H1 (cell line): ENCODE data around the gene APOL4. TPM values are rescaled to one million over a fixed set of nuclear protein-coding genes. Genes with fewer than 3 reads are reported as not detected.
A peak's percentile ranks its signal among the peaks of the same experiment; 100 is the strongest.

Source experiments
- CTCF ChIA-PET: fragments of 300-600 bp; sonication (Branson Sonifier 250); formaldehyde crosslinking; loops from one replicate; lab custom pipeline; 2021; ENCODE audit not compliant: partially characterized antibody; lab: Charles Lee
- POLR2A ChIA-PET: fragments of 300-600 bp; sonication (Branson Sonifier 250); formaldehyde crosslinking; loops from one replicate; lab custom pipeline; 2021; ENCODE audit warnings: inconsistent platforms; ENCODE audit not compliant: partially characterized antibody; lab: Charles Lee
- DNase-seq, 2 experiments: peaks; one replicate each; pipeline versions ENCODE4 v3.0.0 to v3.0.0-alpha.2; 2010 to 2022; ENCODE audit warnings: low spot score in 2 of 2, low read depth in 1 of 2, mixed read lengths in 1 of 2
- FAIRE-seq: peaks from 2 replicates; lab custom pipeline; 2011; peaks lifted over from hg19 to GRCh38; lab: Jason Lieb, UNC
- H2AFZ ChIP-seq: 2 replicates; pipeline ENCODE4 v1.8.1; 2012; ENCODE audit warnings: low read length, inconsistent platforms
- H2AK5ac ChIP-seq: 2 replicates; pipeline ENCODE4 v1.6.1; 2013; ENCODE audit warnings: low read depth, low read length
- H2BK120ac ChIP-seq: replicated peaks from 2 replicates; pipeline ENCODE3; 2013; ENCODE audit warnings: low read depth, low read length, inconsistent platforms
- H2BK12ac ChIP-seq: 2 replicates; pipeline ENCODE4 v1.6.1; 2013; ENCODE audit warnings: low read depth, low read length
- H2BK15ac ChIP-seq: 2 replicates; pipeline ENCODE4 v1.6.1; 2013; ENCODE audit warnings: low read length
- H2BK20ac ChIP-seq: 2 replicates; pipeline ENCODE4 v1.6.1; 2013; ENCODE audit warnings: low read length
- H2BK5ac ChIP-seq: 2 replicates; pipeline ENCODE4 v1.6.1; 2013; ENCODE audit warnings: low read depth, low read length
- H3K14ac ChIP-seq: 2 replicates; pipeline ENCODE4 v1.6.1; 2013; ENCODE audit warnings: inconsistent platforms; ENCODE audit not compliant: insufficient read length
- H3K18ac ChIP-seq: 2 replicates; pipeline ENCODE4 v1.6.1; 2013; ENCODE audit warnings: low read length; ENCODE audit errors: extremely low read depth
- H3K23ac ChIP-seq: 2 replicates; pipeline ENCODE4 v1.6.1; 2013; ENCODE audit warnings: inconsistent platforms; ENCODE audit not compliant: insufficient read length
- H3K23me2 ChIP-seq: 2 replicates; pipeline ENCODE4 v1.6.1; 2013; ENCODE audit warnings: low read depth, low read length
- H3K27ac ChIP-seq: 2 replicates; pipeline ENCODE4 v1.6.1; 2011; ENCODE audit warnings: low read depth, low read length, inconsistent platforms
- H3K27me3 ChIP-seq, 4 experiments: replicated peaks in 1 of 4; 1 replicate in 1 of 4; 2 replicates in 3 of 4; pipeline versions ENCODE4 v1.6.1 to v1.8.1; 2011 to 2013; ENCODE audit warnings: low read length in 3 of 4, mild to moderate bottlenecking in 3 of 4, inconsistent platforms in 2 of 4, mixed read lengths in 2 of 4, moderate library complexity in 1 of 4; ENCODE audit not compliant: control insufficient read depth in 3 of 4, insufficient read depth in 3 of 4; ENCODE audit errors: extremely low read depth in 1 of 4
- H3K36me3 ChIP-seq, 4 experiments: 2 replicates each; pipeline versions ENCODE4 v1.6.1 to v1.8.1; 2011 to 2013; ENCODE audit warnings: mild to moderate bottlenecking in 4 of 4, low read length in 3 of 4, moderate library complexity in 2 of 4, control low read depth in 1 of 4, inconsistent platforms in 1 of 4; ENCODE audit not compliant: insufficient read depth in 4 of 4, control insufficient read depth in 2 of 4
- H3K4ac ChIP-seq: replicated peaks from 2 replicates; pipeline ENCODE3; 2013; ENCODE audit warnings: low read length, low read depth, mixed read lengths, inconsistent platforms; ENCODE audit not compliant: insufficient read length
- H3K4me1 ChIP-seq, 4 experiments: replicated peaks in 1 of 4; 1 replicate in 1 of 4; 2 replicates in 3 of 4; pipeline versions ENCODE4 v1.6.1 to v1.8.1; 2011 to 2013; ENCODE audit warnings: low read length in 3 of 4, inconsistent platforms in 2 of 4, mixed read lengths in 1 of 4; ENCODE audit not compliant: insufficient read depth in 4 of 4, control insufficient read depth in 3 of 4
- H3K4me2 ChIP-seq, 2 experiments: 2 replicates each; pipeline versions ENCODE4 v1.6.1 to v1.8.1; 2011 to 2013; ENCODE audit warnings: low read depth in 2 of 2, low read length in 2 of 2, control low read depth in 1 of 2, inconsistent platforms in 1 of 2, mild to moderate bottlenecking in 1 of 2; ENCODE audit not compliant: insufficient read depth in 1 of 2
- H3K4me3 ChIP-seq, 4 experiments: fragments of 200-600, 300-600 bp in 1 of 4; sonication (generic), shearing (Covaris generic), sonication (Bioruptor Twin) in 1 of 4; 2 replicates each; pipeline versions ENCODE4 v1.5.1 to v1.8.1; 2011 to 2016; ENCODE audit warnings: low read length in 4 of 4, low read depth in 3 of 4, control low read depth in 2 of 4, inconsistent platforms in 2 of 4, mild to moderate bottlenecking in 2 of 4, mixed read lengths in 1 of 4, moderate library complexity in 1 of 4; ENCODE audit not compliant: insufficient read depth in 2 of 4; ENCODE audit errors: extremely low read depth in 1 of 4
- H3K56ac ChIP-seq: replicated peaks from 2 replicates; pipeline ENCODE3; 2013; ENCODE audit warnings: low read depth, mild to moderate bottlenecking, mixed read lengths, low read length, inconsistent platforms; ENCODE audit not compliant: insufficient read length
- H3K79me1 ChIP-seq: 2 replicates; pipeline ENCODE4 v1.6.1; 2013; ENCODE audit warnings: low read depth, low read length, control low read depth
- H3K79me2 ChIP-seq, 2 experiments: 2 replicates each; pipeline versions ENCODE4 v1.6.1 to v1.8.1; 2012 to 2013; ENCODE audit warnings: low read length in 2 of 2, mild to moderate bottlenecking in 2 of 2, inconsistent platforms in 1 of 2; ENCODE audit not compliant: insufficient read depth in 2 of 2, control insufficient read depth in 1 of 2
- H3K9ac ChIP-seq, 4 experiments: replicated peaks in 1 of 4; 1 replicate in 1 of 4; 2 replicates in 3 of 4; pipeline versions ENCODE4 v1.6.1 to v1.8.1; 2011 to 2013; ENCODE audit warnings: low read depth in 3 of 4, low read length in 3 of 4, control low read depth in 2 of 4, mild to moderate bottlenecking in 2 of 4, moderate library complexity in 2 of 4, inconsistent platforms in 1 of 4; ENCODE audit errors: extremely low read depth in 1 of 4
- H3K9me3 ChIP-seq, 2 experiments: 2 replicates each; pipeline versions ENCODE4 v1.6.1 to v1.8.1; 2012 to 2013; ENCODE audit warnings: mild to moderate bottlenecking in 2 of 2, moderate library complexity in 2 of 2, control low read depth in 1 of 2, inconsistent platforms in 1 of 2, low read depth in 1 of 2, low read length in 1 of 2, mixed read lengths in 1 of 2; ENCODE audit not compliant: insufficient read depth in 2 of 2
- H4K20me1 ChIP-seq, 2 experiments: replicated peaks in 1 of 2; 2 replicates each; pipeline versions ENCODE3 to v1.8.1; 2011 to 2013; ENCODE audit warnings: inconsistent platforms in 2 of 2, low read length in 2 of 2, mild to moderate bottlenecking in 1 of 2; ENCODE audit not compliant: insufficient read depth in 2 of 2, control insufficient read depth in 1 of 2
- H4K5ac ChIP-seq: 2 replicates; pipeline ENCODE4 v1.6.1; 2013; ENCODE audit warnings: low read length, low read depth, mixed read lengths, inconsistent platforms; ENCODE audit not compliant: insufficient read length
- H4K8ac ChIP-seq: 2 replicates; pipeline ENCODE4 v1.8.0; 2013; ENCODE audit warnings: mild to moderate bottlenecking, moderate library complexity, low read length, inconsistent platforms; ENCODE audit not compliant: insufficient read depth; ENCODE audit errors: extremely low read depth
- H4K91ac ChIP-seq: replicated peaks from 2 replicates; pipeline ENCODE3; 2013; ENCODE audit warnings: low read length, mixed read lengths, inconsistent platforms; ENCODE audit not compliant: insufficient read length
- CHD2 ChIP-seq: IDR thresholded peaks from 2 replicates; pipeline ENCODE4 v1.6.1; 2012; ENCODE audit warnings: low read length, improper control_type of control experiment
- EZH2 ChIP-seq: fragments of 200-600 bp; sonication (generic); IDR thresholded peaks from 2 replicates; pipeline ENCODE4 v1.7.1; 2012; ENCODE audit warnings: low read depth, mild to moderate bottlenecking, moderate library complexity, low read length, inconsistent platforms; ENCODE audit not compliant: severe bottlenecking
- HDAC2 ChIP-seq, 2 experiments: fragments of 300-600 bp in 1 of 2; sonication (generic) in 1 of 2; IDR thresholded peaks; 2 replicates each; pipeline ENCODE4 v1.6.1; 2011 to 2012; ENCODE audit warnings: low read depth in 2 of 2, low read length in 2 of 2, mild to moderate bottlenecking in 2 of 2, moderate library complexity in 2 of 2, borderline replicate concordance in 1 of 2, inconsistent platforms in 1 of 2
- KDM1A ChIP-seq: fragments of 200-600, 300-600 bp; sonication (generic); IDR thresholded peaks from 2 replicates; pipeline ENCODE4 v1.7.1; 2016; ENCODE audit warnings: mild to moderate bottlenecking, low read length, borderline replicate concordance
- KDM4A ChIP-seq: IDR thresholded peaks from one replicate; pipeline ENCODE4 v1.7.1; 2012; ENCODE audit warnings: low read depth, mild to moderate bottlenecking, moderate library complexity, low read length, inconsistent platforms; ENCODE audit not compliant: severe bottlenecking
- SAP30 ChIP-seq: fragments of 300-600 bp; sonication (generic); IDR thresholded peaks from 2 replicates; pipeline ENCODE4 v1.7.1; 2012; ENCODE audit warnings: low read length, moderate library complexity, mild to moderate bottlenecking, inconsistent platforms; ENCODE audit not compliant: insufficient read depth, insufficient replicate concordance
- SIRT6 ChIP-seq: IDR thresholded peaks from one replicate; pipeline ENCODE4 v1.7.1; 2012; ENCODE audit warnings: low read length, inconsistent platforms
- SIX5 ChIP-seq: IDR thresholded peaks from 2 replicates; pipeline ENCODE4 v1.6.1; 2011; ENCODE audit warnings: mild to moderate bottlenecking, low read depth, low read length
- SP1 ChIP-seq: IDR thresholded peaks from 2 replicates; pipeline ENCODE4 v1.6.1; 2011; ENCODE audit warnings: low read depth, low read length
- SRF ChIP-seq: IDR thresholded peaks from 2 replicates; pipeline ENCODE4 v1.6.1; 2011; ENCODE audit warnings: mild to moderate bottlenecking, low read depth, low read length, moderate library complexity
- WGBS, 2 experiments: shearing (Covaris generic) in 1 of 2; methylation state at CpG; one replicate each; pipeline versions ENCODE4 v1.1.6 to v1.1.7; 2013 to 2015; ENCODE audit warnings: low lambda C conversion rate in 2 of 2, mixed read lengths in 2 of 2, inconsistent platforms in 1 of 2, low coverage in 1 of 2, missing lambda C conversion rate in 1 of 2; ENCODE audit not compliant: insufficient replicate concordance in 2 of 2, insufficient coverage in 1 of 2, insufficient read length in 1 of 2; ENCODE audit errors: extremely low coverage in 1 of 2, missing lambda C conversion rate in 1 of 2; 5-methylcytosine and 5-hydroxymethylcytosine counted together
- polyA plus RNA-seq, 7 experiments: library from polyadenylated mRNA; depleted of rRNA in 3 of 7; stranded (reverse) in 5 of 7; unstranded in 2 of 7; fragments of >200 nt in 5 of 7; fragments of 200-250 nt in 2 of 7; gene quantifications; 1 replicate in 5 of 7; 2 replicates in 1 of 7; 4 replicates in 1 of 7; pipeline versions ENCODE4 v1.2.1 to v1.2.3, GENCODE V29; 2011 to 2013; ENCODE audit warnings: missing spikeins in 2 of 7, mixed read lengths in 2 of 7
- total RNA-seq: library from RNA; stranded (reverse); fragmentation: NEBNext Ultra II Directional; extraction: Animal tissue kit (Norgen Biotek cat#: 25700); gene quantifications from 2 replicates; pipeline ENCODE4 v1.2.1, GENCODE V29; 2021

The APOL4 gene
- total and polyA plus RNA-seq, 2 of the 8 experiments (the other 6 are each of a cell fraction or from before 2014, with no cell fraction given): 0.02 TPM; not detected in 1

DNA sequence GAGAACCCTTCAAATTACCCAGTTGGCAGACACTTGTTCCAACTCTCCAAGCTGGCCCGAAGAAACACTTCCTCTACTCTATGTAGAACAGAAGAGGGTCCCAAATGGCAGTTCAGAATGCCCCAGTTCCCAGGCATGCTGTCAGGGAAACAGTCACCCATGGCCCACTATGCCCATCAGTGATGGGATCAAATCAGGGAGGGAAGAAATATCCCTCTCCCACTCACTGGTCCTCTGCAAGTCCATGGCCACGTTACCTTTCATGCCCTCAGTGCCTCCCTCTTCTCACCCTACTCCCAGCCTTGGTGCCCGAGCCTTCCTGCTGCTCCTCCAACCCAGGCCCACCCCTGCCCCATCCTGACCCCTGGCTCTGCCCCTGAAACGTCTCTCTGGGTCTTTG, 57.7 kb downstream of the APOL4 start:
- Histone ChIP-seq H3K56ac (no peak overlapping the region), H3K9me3 (no peaks in the 10 kb centered on the region), H2AK5ac (peak overlapping the region; percentile 75; the same call in 1 of the 2 replicates), H2BK15ac (no peak overlapping the region), H3K18ac (no peak overlapping the region), H3K79me1 (no peaks in the 10 kb centered on the region), H3K9ac (no peak overlapping the region), H3K27ac (no peak overlapping the region), H3K14ac (no peak overlapping the region), H3K23me2 (0 out of 2 replicates have a peak, but pooled peaks cover 1% of the 10 kb centered on the region), H2AFZ (no peak overlapping the region), H4K20me1 (no peaks in the 10 kb centered on the region), H3K27me3 (no peaks in the 10 kb centered on the region; a peak in 1 of 7 replicates), H2BK12ac (no peak overlapping the region; the same call in 1 of the 2 replicates), H3K4me1 (peaks cover 5 to 11% (median 9%) of the 10 kb centered on the region in 4 experiments), H3K4ac (no peak overlapping the region), H3K23ac (no peak overlapping the region), H3K4me2 (no peak overlapping the region), H3K36me3 (no peaks in the 10 kb centered on the region), H2BK5ac (no peak overlapping the region), H4K91ac (peak overlapping the region; percentile 29), H2BK20ac (0 out of 2 replicates have a peak overlapping the region, but pooled peaks have one; percentile 48), H2BK120ac (no peak overlapping the region), H4K5ac (no peak overlapping the region), H4K8ac (no peak overlapping the region), H3K79me2 (no peaks in the 10 kb centered on the region), H3K4me3 (no peak overlapping the region)
- ChIA-PET CTCF (interaction anchor here (0.5 to 8.4 kb wide), 6 partner anchors 14 to 788 kb away, joined by 3 to 86 read pairs (median 4); no protein-coding TSS in a partner anchor), POLR2A (no interaction called here)
- DNase-seq (no peak), FAIRE-seq (no peak)
- TF ChIP-seq SAP30: no peak
- TF ChIP-seq CHD2: no peak
- TF ChIP-seq SIRT6: no peak
- TF ChIP-seq SP1: no peak
- TF ChIP-seq EZH2: no peak
- TF ChIP-seq SRF: no peak
- TF ChIP-seq SIX5: no peak
- TF ChIP-seq KDM1A: no peak
- TF ChIP-seq KDM4A: no peak
- no peak for TF ChIP-seq HDAC2 (IDR thresholded peaks at IDR 0.05; ENCODE audit: borderline replicate concordance in 1 of 2, low read depth in 2 of 2, low read length in 2 of 2)
- 73% methylated on average over 4 of the region's 4 CpGs; no CpG with 5 or more reads in 1 of the 2 experiments for WGBS, 2 experiments
